GM18505 (cell line): ENCODE results near the gene PRRC1.
A peak's percentile ranks its signal among the peaks of the same experiment; 100 is the strongest.
"Not testable (repeated sequence)": the region's sequence is repeated elsewhere in the genome, so short reads cannot be mapped to it uniquely, and the experiment has no call there.

Experiments used
- ATAC-seq: cut with Tn5 transposase; IDR thresholded peaks from one replicate; pipeline ENCODE4 v1.9.1; 2021; ENCODE audit not compliant: unreplicated experiment
- POLR2A ChIP-seq: IDR thresholded peaks from 4 replicates; pipeline ENCODE4 v1.6.1; 2011; ENCODE audit warnings: borderline replicate concordance; ENCODE audit not compliant: insufficient read depth, insufficient read length; ENCODE audit errors: extremely low read depth

Gene PRRC1

GRCh38 chr5:127556609-127557334 lies 39.3 kb downstream of the PRRC1 start:
- TF ChIP-seq POLR2A: no peak
- ATAC-seq: no peak

- TF ChIP-seq POLR2A: no peak
- ATAC-seq: no peak
Observed at GRCh38 chr5:127558273-127558672, 40.8 kb downstream of the PRRC1 start.

GRCh38 chr5:127561254-127561653 lies 43.8 kb downstream of the PRRC1 start:
- no peak for ATAC-seq
- no peak for TF ChIP-seq POLR2A

GRCh38 chr5:127562252-127562651 lies 44.8 kb downstream of the PRRC1 start:
- TF ChIP-seq POLR2A: no peak
- no peak for ATAC-seq

- TF ChIP-seq POLR2A: no peak
- no peak for ATAC-seq
Observed at GRCh38 chr5:127563136-127563535, 45.7 kb downstream of the PRRC1 start.

- peak; percentile 47 for ATAC-seq
- TF ChIP-seq POLR2A: no peak
Observed at GRCh38 chr5:127564002-127564769, 46.7 kb downstream of the PRRC1 start.

GRCh38 chr5:127565586-127566270 lies 48.3 kb downstream of the PRRC1 start:
- TF ChIP-seq POLR2A: no peak
- no peak for ATAC-seq

- no peak for TF ChIP-seq POLR2A
- ATAC-seq: peak; percentile 72
Observed at GRCh38 chr5:127567026-127567768, 49.8 kb downstream of the PRRC1 start.

GRCh38 chr5:127568166-127568565 lies 50.7 kb downstream of the PRRC1 start:
- no peak for ATAC-seq
- TF ChIP-seq POLR2A: no peak

GRCh38 chr5:127569471-127569870 lies 52.0 kb downstream of the PRRC1 start:
- not testable (repeated sequence) for ATAC-seq

- ATAC-seq: peak; percentile 67
- TF ChIP-seq POLR2A: no peak
Observed at GRCh38 chr5:127571314-127572131, 54.1 kb downstream of the PRRC1 start.

GRCh38 chr5:127572930-127573329 lies 55.5 kb downstream of the PRRC1 start:
- ATAC-seq: no peak
- no peak for TF ChIP-seq POLR2A

GRCh38 chr5:127574852-127575679 lies 57.6 kb downstream of the PRRC1 start:
- no peak for TF ChIP-seq POLR2A
- ATAC-seq: no peak
